HG02970 (cell line): ENCODE measurements around the gene HDAC4.

ENCODE experiments used
- ATAC-seq: cut with Tn5 transposase; IDR thresholded peaks from one replicate; pipeline ENCODE4 v1.9.1; 2021; ENCODE audit warnings: mild to moderate bottlenecking, moderate library complexity, moderate number of reproducible peaks; ENCODE audit not compliant: unreplicated experiment, low FRiP score

The HDAC4 gene

GRCh38 chr2:239014458-239015217 lies 386.2 kb downstream of the HDAC4 start:
- ATAC-seq = no peak

- no peak for ATAC-seq
Measured at GRCh38 chr2:239013678-239013976, 387.2 kb downstream of the HDAC4 start.

GRCh38 chr2:239012936-239013677 lies 387.7 kb downstream of the HDAC4 start:
- no peak for ATAC-seq

GRCh38 chr2:239012228-239012627 lies 388.6 kb downstream of the HDAC4 start:
- no peak for ATAC-seq

- ATAC-seq = no peak
Measured at GRCh38 chr2:239009589-239009961, 391.2 kb downstream of the HDAC4 start.

- no peak for ATAC-seq
Measured at GRCh38 chr2:239008677-239009588, 391.9 kb downstream of the HDAC4 start.

- ATAC-seq = no peak
Measured at GRCh38 chr2:239008004-239008403, 392.8 kb downstream of the HDAC4 start.

GRCh38 chr2:239006622-239007285 lies 394.1 kb downstream of the HDAC4 start:
- ATAC-seq = no peak

- ATAC-seq = no peak
Measured at GRCh38 chr2:239005586-239005985, 395.2 kb downstream of the HDAC4 start.

- no peak for ATAC-seq
Measured at GRCh38 chr2:239004274-239005015, 396.4 kb downstream of the HDAC4 start.

GRCh38 chr2:239003624-239004273 lies 397.1 kb downstream of the HDAC4 start:
- ATAC-seq = no peak

- no peak for ATAC-seq
Measured at GRCh38 chr2:239002954-239003623, 397.7 kb downstream of the HDAC4 start.

GRCh38 chr2:239002591-239002953 lies 398.2 kb downstream of the HDAC4 start:
- ATAC-seq = no peak

GRCh38 chr2:239001794-239002193 lies 399.0 kb downstream of the HDAC4 start:
- no peak for ATAC-seq

- ATAC-seq = no peak
Measured at GRCh38 chr2:239000500-239001073, 400.2 kb downstream of the HDAC4 start.

- no peak for ATAC-seq
Measured at GRCh38 chr2:239000089-239000488, 400.7 kb downstream of the HDAC4 start.

- no peak for ATAC-seq
Measured at GRCh38 chr2:238999291-238999741, 401.5 kb downstream of the HDAC4 start.

GRCh38 chr2:238998801-238999200 lies 402.0 kb downstream of the HDAC4 start:
- no peak for ATAC-seq
